Nephron (organoid): ENCODE results near the gene SPINDOC.
"Not testable (repeated sequence)": the region's sequence is repeated elsewhere in the genome, so short reads cannot be mapped to it uniquely, and the experiment has no call there.

Source experiments
- H3K27ac Mint-ChIP-seq, 3 experiments: 2 replicates each; pipeline ENCODE4 v1.8.0; 2020; ENCODE audit warnings: mixed read lengths in 3 of 3, mild to moderate bottlenecking in 2 of 3, moderate library complexity in 1 of 3
- H3K27me3 Mint-ChIP-seq: 2 replicates; pipeline ENCODE4 v1.8.0; 2021; ENCODE audit warnings: low read depth, mild to moderate bottlenecking, moderate library complexity, mixed read lengths
- H3K36me3 Mint-ChIP-seq: 2 replicates; pipeline ENCODE4 v1.8.0; 2020; ENCODE audit warnings: low read depth, mixed read lengths
- H3K4me1 Mint-ChIP-seq: 2 replicates; pipeline ENCODE4 v1.8.0; 2020; ENCODE audit warnings: mixed read lengths
- H3K4me3 Mint-ChIP-seq, 3 experiments: 2 replicates each; pipeline ENCODE4 v1.8.0; 2020; ENCODE audit warnings: mild to moderate bottlenecking in 3 of 3, mixed read lengths in 3 of 3, moderate library complexity in 2 of 3
- H3K9me3 Mint-ChIP-seq: 2 replicates; pipeline ENCODE4 v1.8.0; 2020; ENCODE audit warnings: mixed read lengths
- TF ChIP-seq, protein P1 (sequence below), 3 experiments: fragments of 200-600 bp; sonication (generic); IDR thresholded peaks; one replicate each; pipeline ENCODE4 v1.5.0; 2021; ENCODE audit warnings: antibody characterized with exemption in 3 of 3; ENCODE audit not compliant: unreplicated experiment in 3 of 3

SPINDOC gene

GRCh38 chr11:63862923-63863322, 49.7 kb downstream of the SPINDOC start:
- H3K4me1 Mint-ChIP-seq, result peaks cover 33% of the 10 kb centered on the region
- peak overlapping the region in 2 of 3 experiments; percentile 2 to 58 for H3K27ac Mint-ChIP-seq
- no peaks in the 10 kb centered on the region for H3K27me3 Mint-ChIP-seq
- no peaks in the 10 kb centered on the region for H3K9me3 Mint-ChIP-seq
- TF ChIP-seq, protein P1, sequence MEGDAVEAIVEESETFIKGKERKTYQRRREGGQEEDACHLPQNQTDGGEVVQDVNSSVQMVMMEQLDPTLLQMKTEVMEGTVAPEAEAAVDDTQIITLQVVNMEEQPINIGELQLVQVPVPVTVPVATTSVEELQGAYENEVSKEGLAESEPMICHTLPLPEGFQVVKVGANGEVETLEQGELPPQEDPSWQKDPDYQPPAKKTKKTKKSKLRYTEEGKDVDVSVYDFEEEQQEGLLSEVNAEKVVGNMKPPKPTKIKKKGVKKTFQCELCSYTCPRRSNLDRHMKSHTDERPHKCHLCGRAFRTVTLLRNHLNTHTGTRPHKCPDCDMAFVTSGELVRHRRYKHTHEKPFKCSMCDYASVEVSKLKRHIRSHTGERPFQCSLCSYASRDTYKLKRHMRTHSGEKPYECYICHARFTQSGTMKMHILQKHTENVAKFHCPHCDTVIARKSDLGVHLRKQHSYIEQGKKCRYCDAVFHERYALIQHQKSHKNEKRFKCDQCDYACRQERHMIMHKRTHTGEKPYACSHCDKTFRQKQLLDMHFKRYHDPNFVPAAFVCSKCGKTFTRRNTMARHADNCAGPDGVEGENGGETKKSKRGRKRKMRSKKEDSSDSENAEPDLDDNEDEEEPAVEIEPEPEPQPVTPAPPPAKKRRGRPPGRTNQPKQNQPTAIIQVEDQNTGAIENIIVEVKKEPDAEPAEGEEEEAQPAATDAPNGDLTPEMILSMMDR (IDR thresholded peaks at IDR 0.05; ENCODE audit: unreplicated experiment in 3 of 3), result no peak
- H3K36me3 Mint-ChIP-seq, result peaks cover 33% of the 10 kb centered on the region
- H3K4me3 Mint-ChIP-seq, result no peak overlapping the region

GRCh38 chr11:63863620-63864019, 50.4 kb downstream of the SPINDOC start:
- H3K27me3 Mint-ChIP-seq, H3K4me3 Mint-ChIP-seq, H3K9me3 Mint-ChIP-seq, H3K27ac Mint-ChIP-seq: not testable (repeated sequence)
- Mint-ChIP-seq H3K4me1 (peaks cover 39% of the 10 kb centered on the region), H3K36me3 (peaks cover 37% of the 10 kb centered on the region)

DNA sequence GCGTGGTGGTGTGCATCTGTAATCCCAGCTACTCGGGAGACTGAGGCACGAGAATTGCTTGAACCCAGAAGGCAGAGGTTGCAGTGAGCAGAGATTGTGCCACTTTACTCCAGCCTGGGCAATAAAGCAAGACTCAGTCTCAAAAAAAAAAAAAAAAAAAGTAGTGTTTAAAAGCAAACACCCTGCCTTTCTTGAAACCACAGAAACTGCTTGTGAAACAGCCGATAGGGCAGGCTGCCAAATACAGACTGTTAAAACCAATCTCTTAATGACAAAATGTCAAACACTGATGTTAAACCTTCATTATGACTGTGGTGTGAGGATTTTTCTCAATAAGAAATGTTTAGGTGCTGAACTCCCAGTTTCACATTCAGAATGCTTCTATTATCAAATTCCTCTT, 53.0 kb downstream of the SPINDOC start:
- Mint-ChIP-seq H3K36me3 (peaks cover 29% of the 10 kb centered on the region), H3K4me1 (peaks cover 60% of the 10 kb centered on the region), H3K4me3 (no peak overlapping the region), H3K9me3 (no peaks in the 10 kb centered on the region), H3K27me3 (no peaks in the 10 kb centered on the region), H3K27ac (no peak overlapping the region)
- TF ChIP-seq, protein P1 (IDR thresholded peaks at IDR 0.05; ENCODE audit: unreplicated experiment in 3 of 3), result no peak

DNA sequence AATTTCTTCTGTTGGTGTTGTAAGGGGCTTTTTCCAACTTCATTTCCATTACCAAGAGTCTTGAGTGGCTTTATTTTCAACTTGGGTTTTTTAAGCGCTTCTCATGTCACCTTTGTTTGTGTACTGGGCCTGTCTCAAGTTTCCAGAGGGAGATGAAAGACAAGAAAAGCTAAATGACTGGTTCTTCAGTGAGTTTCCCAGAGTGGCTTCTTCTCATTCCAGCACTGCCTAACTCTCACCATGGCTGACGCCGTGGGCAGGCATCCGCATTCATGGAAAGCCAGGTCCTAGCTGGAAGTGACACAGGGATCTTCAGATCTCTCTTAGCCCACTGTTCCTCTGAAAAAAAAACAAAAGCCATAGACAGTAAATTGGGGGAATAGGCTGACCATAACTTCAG, 54.3 kb downstream of the SPINDOC start:
- no peak overlapping the region for H3K27ac Mint-ChIP-seq

DNA sequence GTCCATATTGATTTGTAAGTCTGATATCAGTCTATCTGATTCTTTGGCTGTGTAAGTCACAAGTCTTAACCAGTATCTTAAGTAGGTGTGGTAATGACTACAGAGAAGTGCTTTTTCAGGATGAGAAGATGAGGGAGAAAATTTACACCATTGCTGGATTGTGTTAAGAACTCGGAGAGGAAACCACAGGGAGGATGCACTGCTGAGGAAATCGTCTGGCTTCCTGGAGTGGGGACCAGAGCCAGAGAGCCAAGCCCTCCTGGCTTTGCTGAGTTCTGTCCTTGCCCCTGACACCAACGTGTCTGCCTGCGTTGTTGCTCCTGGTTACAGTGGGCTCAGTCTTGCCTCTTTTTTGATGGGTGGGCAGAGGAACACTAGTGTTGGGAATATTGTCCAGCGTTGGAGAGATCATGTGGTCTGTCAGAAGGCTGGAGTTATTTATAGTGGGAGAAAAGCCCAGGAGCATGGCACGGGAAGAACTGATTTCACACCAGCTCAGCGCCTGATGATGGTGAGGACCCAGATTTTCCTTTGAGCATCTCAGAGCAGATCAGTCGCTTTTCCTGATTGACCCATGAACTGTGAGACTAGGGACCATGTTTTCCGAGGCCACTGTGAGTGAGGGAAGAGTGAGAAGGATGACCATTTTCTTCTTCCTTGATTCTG, 55.3 kb downstream of the SPINDOC start:
- no peak overlapping the region for H3K4me3 Mint-ChIP-seq
- H3K27me3 Mint-ChIP-seq, result no peaks in the 10 kb centered on the region

More for the DNA sequence above, 54.3 kb downstream of the SPINDOC start:
- Mint-ChIP-seq H3K4me1 (peaks cover 62% of the 10 kb centered on the region), H3K9me3 (no peaks in the 10 kb centered on the region), H3K27me3 (no peaks in the 10 kb centered on the region), H3K36me3 (peaks cover 23% of the 10 kb centered on the region), H3K4me3 (no peak overlapping the region)
- TF ChIP-seq, protein P1 (IDR thresholded peaks at IDR 0.05; ENCODE audit: unreplicated experiment in 3 of 3), result no peak

GRCh38 chr11:63869171-63869591, 55.9 kb downstream of the SPINDOC start:
- H3K4me1 Mint-ChIP-seq, result peaks cover 66% of the 10 kb centered on the region

More for the DNA sequence above, 55.3 kb downstream of the SPINDOC start:
- peaks cover 19% of the 10 kb centered on the region for H3K36me3 Mint-ChIP-seq
- TF ChIP-seq, protein P1 (IDR thresholded peaks at IDR 0.05; ENCODE audit: unreplicated experiment in 3 of 3), result no peak
- peaks cover 62% of the 10 kb centered on the region for H3K4me1 Mint-ChIP-seq
- no peaks in the 10 kb centered on the region for H3K9me3 Mint-ChIP-seq
- H3K27ac Mint-ChIP-seq, result peak overlapping the region in 2 of 3 experiments; percentile 19 to 29

More at GRCh38 chr11:63869171-63869591, 55.9 kb downstream of the SPINDOC start:
- no peak overlapping the region for H3K4me3 Mint-ChIP-seq
- TF ChIP-seq, protein P1 (IDR thresholded peaks at IDR 0.05; ENCODE audit: unreplicated experiment in 3 of 3), result no peak
- no peak overlapping the region for H3K27ac Mint-ChIP-seq
- H3K27me3 Mint-ChIP-seq, result no peaks in the 10 kb centered on the region
- H3K36me3 Mint-ChIP-seq, result peaks cover 19% of the 10 kb centered on the region
- no peaks in the 10 kb centered on the region for H3K9me3 Mint-ChIP-seq
